Erythroblast (primary cell): ENCODE data around the gene ASMTL.

ENCODE experiments used
- GATA1 ChIP-seq: IDR thresholded peaks from 2 replicates; pipeline ENCODE4 v1.6.1; 2011; ENCODE audit warnings: low read depth, mild to moderate bottlenecking, control low read depth, low read length, moderate library complexity
- POLR2A ChIP-seq: IDR thresholded peaks from 2 replicates; pipeline ENCODE4 v1.6.1; 2011; ENCODE audit warnings: mild to moderate bottlenecking, low read length

DNA sequence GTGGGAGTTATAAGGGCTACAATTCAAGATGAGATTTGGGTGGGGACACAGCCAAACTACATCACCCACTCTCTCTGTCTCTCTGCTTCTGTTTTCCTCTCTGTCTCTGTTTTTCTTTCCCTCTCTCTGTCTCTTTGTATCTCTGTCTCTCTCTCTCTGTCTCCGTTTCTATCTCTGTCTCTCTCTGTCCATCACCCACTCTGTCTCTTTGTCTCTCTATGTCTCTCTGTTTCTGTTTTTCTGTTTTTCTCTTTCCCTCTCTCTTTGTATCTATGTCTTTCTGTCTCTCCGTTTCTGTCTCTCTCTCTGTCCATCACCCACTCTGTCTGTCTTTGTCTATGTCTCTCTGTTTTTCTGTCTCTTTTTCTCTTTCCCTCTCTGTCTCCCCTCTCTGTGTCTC, 90.8 kb downstream of the ASMTL start:
- TF ChIP-seq POLR2A (no peak), GATA1 (no peak)
